Measurements from ENCODE around the gene NUDT6. TPM values are rescaled to one million over a fixed set of nuclear protein-coding genes. Genes with fewer than 3 reads are reported as not detected.
"Not testable (repeated sequence)": the region's sequence is repeated elsewhere in the genome, so short reads cannot be mapped to it uniquely, and the experiment has no call there.

Gene NUDT6
- total RNA-seq, 1 experiment from 2014 or later: 6.1 TPM

- intact Hi-C loops (cut with micrococcal nuclease; ENCODE audit: unreplicated experiment): no loop called here
Measured at GRCh38 chr4:122855353-122855890, 67.0 kb downstream of the NUDT6 start.

GRCh38 chr4:122854447-122855352 is 67.7 kb downstream of the NUDT6 start:
- no TSS peak for BruUV-seq (replicated peaks)
- Histone ChIP-seq H3K36me3 (ENCODE audit: insufficient read depth, low read length, poor library complexity, severe bottlenecking) (no peaks in the 10 kb centered on the region), H3K4me1 (ENCODE audit: insufficient read depth, low read length, poor library complexity, severe bottlenecking) (peaks cover 30% of the 10 kb centered on the region), H3K27me3 (replicated peaks; ENCODE audit: insufficient read depth, low read depth, low read length, poor library complexity) (no peaks in the 10 kb centered on the region), H3K4me3 (ENCODE audit: low read depth, low read length, poor library complexity, severe bottlenecking) (no peak overlapping the region), H3K9me3 (ENCODE audit: low read depth, low read length, poor library complexity, severe bottlenecking) (no peaks in the 10 kb centered on the region), H3K27ac (ENCODE audit: low read depth, low read length, poor library complexity, severe bottlenecking) (peak overlapping the region; percentile 10)
- POLR2A ChIA-PET (ENCODE audit: low non-redundant PET): no interaction called here
- peak; percentile 27 for DNase-seq (ENCODE audit: low spot score)
- intact Hi-C loops (cut with micrococcal nuclease; ENCODE audit: unreplicated experiment): no loop called here
- TF ChIP-seq, protein P1, sequence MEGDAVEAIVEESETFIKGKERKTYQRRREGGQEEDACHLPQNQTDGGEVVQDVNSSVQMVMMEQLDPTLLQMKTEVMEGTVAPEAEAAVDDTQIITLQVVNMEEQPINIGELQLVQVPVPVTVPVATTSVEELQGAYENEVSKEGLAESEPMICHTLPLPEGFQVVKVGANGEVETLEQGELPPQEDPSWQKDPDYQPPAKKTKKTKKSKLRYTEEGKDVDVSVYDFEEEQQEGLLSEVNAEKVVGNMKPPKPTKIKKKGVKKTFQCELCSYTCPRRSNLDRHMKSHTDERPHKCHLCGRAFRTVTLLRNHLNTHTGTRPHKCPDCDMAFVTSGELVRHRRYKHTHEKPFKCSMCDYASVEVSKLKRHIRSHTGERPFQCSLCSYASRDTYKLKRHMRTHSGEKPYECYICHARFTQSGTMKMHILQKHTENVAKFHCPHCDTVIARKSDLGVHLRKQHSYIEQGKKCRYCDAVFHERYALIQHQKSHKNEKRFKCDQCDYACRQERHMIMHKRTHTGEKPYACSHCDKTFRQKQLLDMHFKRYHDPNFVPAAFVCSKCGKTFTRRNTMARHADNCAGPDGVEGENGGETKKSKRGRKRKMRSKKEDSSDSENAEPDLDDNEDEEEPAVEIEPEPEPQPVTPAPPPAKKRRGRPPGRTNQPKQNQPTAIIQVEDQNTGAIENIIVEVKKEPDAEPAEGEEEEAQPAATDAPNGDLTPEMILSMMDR (conservative IDR thresholded peaks at IDR 0.05; ENCODE audit: low read depth, low read length): no peak
- no peak for TF ChIP-seq EZH2 (IDR thresholded peaks at IDR 0.05; ENCODE audit: borderline replicate concordance, low read depth, low read length, poor library complexity, severe bottlenecking)
- CTCF ChIA-PET: no interaction called here

More at GRCh38 chr4:122855353-122855890, 67.0 kb downstream of the NUDT6 start:
- peak overlapping the region; percentile 10 for H3K27ac ChIP-seq (ENCODE audit: low read depth, low read length, poor library complexity, severe bottlenecking)
- no TSS peak for BruUV-seq (replicated peaks)
- H3K9me3 ChIP-seq (ENCODE audit: low read depth, low read length, poor library complexity, severe bottlenecking): no peaks in the 10 kb centered on the region
- ChIA-PET POLR2A (ENCODE audit: low non-redundant PET) (no interaction called here), CTCF (no interaction called here)
- no peaks in the 10 kb centered on the region for H3K36me3 ChIP-seq (ENCODE audit: insufficient read depth, low read length, poor library complexity, severe bottlenecking)
- no peak overlapping the region for H3K4me3 ChIP-seq (ENCODE audit: low read depth, low read length, poor library complexity, severe bottlenecking)
- TF ChIP-seq, protein P1 (conservative IDR thresholded peaks at IDR 0.05; ENCODE audit: low read depth, low read length): no peak
- TF ChIP-seq EZH2 (IDR thresholded peaks at IDR 0.05; ENCODE audit: borderline replicate concordance, low read depth, low read length, poor library complexity, severe bottlenecking): no peak
- H3K4me1 ChIP-seq (ENCODE audit: insufficient read depth, low read length, poor library complexity, severe bottlenecking): peaks cover 30% of the 10 kb centered on the region
- no peaks in the 10 kb centered on the region for H3K27me3 ChIP-seq (replicated peaks; ENCODE audit: insufficient read depth, low read depth, low read length, poor library complexity)
- DNase-seq (ENCODE audit: low spot score): no peak

DNA sequence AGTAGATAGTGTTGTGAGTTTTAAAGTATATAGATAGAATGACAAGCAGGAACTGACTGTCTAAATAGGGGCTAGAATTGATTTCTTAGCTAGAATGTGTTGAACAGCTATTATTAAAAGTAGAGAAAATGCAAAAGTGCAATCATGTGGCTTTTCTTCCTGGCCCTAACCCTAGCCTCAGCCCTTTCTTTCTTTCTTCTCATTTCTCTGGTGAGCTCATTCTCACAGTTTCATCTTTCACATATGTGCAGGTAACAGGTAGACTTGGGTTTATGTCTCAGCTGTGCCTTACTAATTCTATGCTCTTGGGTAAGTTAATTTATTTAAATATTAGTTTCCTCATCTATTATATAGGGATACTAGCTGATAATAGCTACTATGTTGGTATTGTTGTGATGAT is 70.8 kb downstream of the NUDT6 start:
- ChIA-PET POLR2A (ENCODE audit: low non-redundant PET) (no interaction called here), CTCF (no interaction called here)
- BruUV-seq (replicated peaks): no TSS peak
- H3K9me3 ChIP-seq (ENCODE audit: low read depth, low read length, poor library complexity, severe bottlenecking): no peaks in the 10 kb centered on the region
- no peak for TF ChIP-seq EZH2 (IDR thresholded peaks at IDR 0.05; ENCODE audit: borderline replicate concordance, low read depth, low read length, poor library complexity, severe bottlenecking)
- TF ChIP-seq, protein P1 (conservative IDR thresholded peaks at IDR 0.05; ENCODE audit: low read depth, low read length): no peak
- no peaks in the 10 kb centered on the region for H3K36me3 ChIP-seq (ENCODE audit: insufficient read depth, low read length, poor library complexity, severe bottlenecking)
- no peak for DNase-seq (ENCODE audit: low spot score)
- H3K4me1 ChIP-seq (ENCODE audit: insufficient read depth, low read length, poor library complexity, severe bottlenecking): peaks cover 21% of the 10 kb centered on the region
- intact Hi-C loops (cut with micrococcal nuclease; ENCODE audit: unreplicated experiment): no loop called here
- H3K4me3 ChIP-seq (ENCODE audit: low read depth, low read length, poor library complexity, severe bottlenecking): no peak overlapping the region
- H3K27ac ChIP-seq (ENCODE audit: low read depth, low read length, poor library complexity, severe bottlenecking): no peak overlapping the region
- H3K27me3 ChIP-seq (replicated peaks; ENCODE audit: insufficient read depth, low read depth, low read length, poor library complexity): no peaks in the 10 kb centered on the region

DNA sequence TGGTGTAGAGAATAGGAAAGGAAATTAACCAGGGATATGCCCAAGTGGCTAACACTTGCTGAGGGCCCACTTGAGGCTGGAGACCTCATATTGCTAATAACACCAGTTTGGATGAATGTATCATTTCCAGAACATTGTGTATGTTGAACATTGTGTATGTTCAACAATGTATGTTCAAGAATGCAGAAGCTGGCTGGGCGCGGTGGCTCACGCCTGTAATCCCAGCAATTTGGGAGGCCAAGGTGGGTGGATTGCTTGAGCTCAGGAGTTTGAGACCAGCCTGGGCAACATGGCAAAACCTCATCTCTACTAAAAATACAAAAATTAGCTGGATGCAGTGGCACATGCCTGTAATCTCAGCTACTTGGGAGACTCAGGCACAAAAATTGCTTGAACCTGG is 72.6 kb downstream of the NUDT6 start:
- POLR2A ChIA-PET (ENCODE audit: low non-redundant PET); H3K9me3 ChIP-seq (ENCODE audit: low read depth, low read length, poor library complexity, severe bottlenecking); H3K4me3 ChIP-seq (ENCODE audit: low read depth, low read length, poor library complexity, severe bottlenecking); DNase-seq (ENCODE audit: low spot score); H3K36me3 ChIP-seq (ENCODE audit: insufficient read depth, low read length, poor library complexity, severe bottlenecking); BruUV-seq (replicated peaks); intact Hi-C loops (cut with micrococcal nuclease; ENCODE audit: unreplicated experiment); H3K27ac ChIP-seq (ENCODE audit: low read depth, low read length, poor library complexity, severe bottlenecking); H3K27me3 ChIP-seq (replicated peaks; ENCODE audit: insufficient read depth, low read depth, low read length, poor library complexity); CTCF ChIA-PET: not testable (repeated sequence)
- peaks cover 10% of the 10 kb centered on the region for H3K4me1 ChIP-seq (ENCODE audit: insufficient read depth, low read length, poor library complexity, severe bottlenecking)

Data from A673 (cell line).